NCI-H2227 (cell line): ENCODE results near the gene AP4M1.
"Not testable (repeated sequence)": the region's sequence is repeated elsewhere in the genome, so short reads cannot be mapped to it uniquely, and the experiment has no call there.

Experiments
- DNase-seq: peaks from one replicate; lab custom pipeline; 2025; ENCODE audit not compliant: unreplicated experiment; lab: John Stamatoyannopoulos, UW

Gene AP4M1

GRCh38 chr7:100130220-100130607 is 28.8 kb downstream of the AP4M1 start:
- not testable (repeated sequence) for DNase-seq

DNA sequence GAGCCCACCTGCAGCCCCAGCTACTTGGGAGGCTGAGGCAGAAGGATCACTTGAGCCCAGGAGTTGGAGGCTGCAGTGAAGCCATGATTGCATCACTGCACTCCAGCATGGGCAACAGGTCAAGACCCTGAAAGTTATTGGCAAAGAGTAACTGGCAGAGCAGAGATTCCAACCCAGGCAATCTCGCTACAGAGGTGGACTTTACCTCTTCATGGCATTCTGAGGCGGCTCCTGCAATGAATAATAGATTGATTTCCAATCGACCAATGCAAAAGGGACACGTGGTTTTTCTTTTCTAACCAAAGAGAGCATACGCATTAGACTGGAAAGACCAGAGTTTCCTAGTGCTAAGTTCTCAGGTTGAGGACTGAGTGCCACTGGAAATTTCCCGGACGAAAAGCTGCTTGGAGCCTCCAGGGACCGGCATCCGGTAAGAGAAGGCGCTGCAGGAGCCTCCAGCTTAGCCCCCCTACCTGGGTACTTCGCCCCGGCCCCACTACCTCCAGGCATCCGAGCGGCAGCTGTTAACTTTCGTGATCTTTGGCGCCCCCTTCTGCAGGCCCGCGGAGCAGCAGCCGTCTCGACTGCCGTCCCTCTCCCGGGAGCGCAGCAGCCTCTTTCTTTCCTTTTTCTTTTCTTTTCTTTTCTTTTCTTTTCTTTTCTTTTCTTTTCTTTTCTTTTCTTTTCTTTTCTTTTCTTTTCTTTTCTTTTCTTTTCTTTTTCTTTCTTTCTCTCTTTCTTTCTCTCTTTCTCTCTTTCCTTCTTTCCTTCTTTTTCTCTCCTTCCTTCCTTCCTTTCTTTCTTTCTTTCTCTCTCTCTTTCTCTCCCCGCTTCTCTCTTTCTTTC is 29.4 kb downstream of the AP4M1 start:
- peak; percentile 78 for DNase-seq

- DNase-seq: no peak
Observed at GRCh38 chr7:100132126-100132525, 30.7 kb downstream of the AP4M1 start.

DNA sequence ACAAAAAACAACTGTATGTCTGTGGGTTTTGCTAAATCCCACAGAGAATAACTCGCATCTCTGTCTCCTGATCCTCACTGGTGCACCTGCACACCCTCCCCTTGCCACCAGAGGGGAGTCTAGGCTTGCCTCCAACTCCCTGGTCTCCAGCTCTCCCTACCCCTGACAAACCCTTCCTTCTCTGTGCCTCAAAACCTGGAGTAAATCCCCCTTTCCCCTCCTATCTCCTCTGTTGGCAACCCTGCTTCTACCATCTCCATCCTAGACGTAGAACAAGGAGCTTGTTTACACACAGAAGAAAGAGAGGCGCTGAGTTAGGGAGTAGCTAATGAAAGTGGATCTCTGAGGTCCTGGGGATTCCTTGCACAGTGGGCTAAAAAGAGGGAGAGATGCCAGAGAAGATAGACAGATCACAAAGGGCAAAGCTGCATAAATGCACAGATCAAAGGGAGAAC is 31.3 kb downstream of the AP4M1 start:
- DNase-seq: peak; percentile 75

DNA sequence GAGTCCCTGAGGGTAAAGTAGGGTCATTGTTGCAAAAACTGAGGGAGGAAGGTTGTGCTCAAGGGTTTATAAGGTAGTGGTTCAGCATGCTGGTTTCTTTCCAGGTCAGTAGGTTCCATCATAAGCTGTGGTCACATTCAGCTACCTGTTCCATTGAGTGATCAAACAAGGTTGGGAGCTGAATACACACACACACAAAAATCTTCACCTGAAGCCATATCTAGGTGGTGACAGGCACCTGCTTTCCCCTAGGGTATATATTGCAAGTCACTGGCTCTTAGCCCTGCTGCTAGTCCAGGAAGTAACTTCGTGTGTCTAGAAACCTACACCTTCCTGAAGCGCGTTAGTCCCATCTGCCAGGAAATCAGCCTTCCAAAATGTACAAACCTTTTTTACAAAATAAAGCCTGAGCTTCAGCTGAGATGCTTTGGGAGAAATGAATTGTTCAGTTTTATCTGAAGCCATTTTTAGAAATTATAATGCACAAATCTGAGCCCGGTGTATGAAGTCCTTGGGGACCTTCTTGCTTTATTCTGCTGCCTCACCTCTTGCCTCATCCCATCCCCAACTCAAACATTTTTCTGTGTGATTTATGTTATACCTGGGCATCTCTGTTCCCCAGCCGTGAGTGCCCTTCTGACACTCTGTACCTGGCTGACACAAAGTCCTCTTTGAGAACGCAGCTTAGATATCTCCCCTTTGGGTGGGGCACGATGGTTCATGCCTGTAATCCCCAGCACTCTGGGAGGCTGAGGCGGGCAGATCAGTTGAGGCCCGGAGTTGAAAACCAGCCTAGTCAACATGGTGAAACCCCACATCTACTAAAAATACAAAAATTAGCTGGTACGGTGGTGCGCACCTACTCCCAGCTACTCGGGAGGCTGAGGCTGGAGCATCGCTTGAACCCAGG is 36.7 kb downstream of the AP4M1 start:
- DNase-seq: no peak

DNA sequence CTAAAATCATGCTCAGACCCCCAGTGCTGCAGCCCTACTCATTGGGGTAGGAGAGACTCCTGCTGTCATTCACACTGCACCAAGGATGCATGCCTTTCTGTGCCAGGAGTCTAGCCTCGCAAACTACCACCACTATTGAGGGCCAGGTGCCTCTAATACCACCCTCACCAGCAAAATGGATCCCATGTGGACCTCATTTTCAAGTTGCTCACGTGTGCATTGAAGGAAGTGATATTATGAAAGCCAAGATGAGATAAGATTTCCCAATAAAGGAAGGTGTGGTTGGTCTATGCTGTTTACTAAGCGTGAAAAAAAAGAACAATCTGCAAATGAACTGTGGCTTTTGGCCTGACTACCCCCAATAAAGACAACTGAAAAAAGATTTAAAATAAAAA is 40.1 kb downstream of the AP4M1 start:
- DNase-seq: no peak

- no peak for DNase-seq
Observed at GRCh38 chr7:100142461-100142860, 41.0 kb downstream of the AP4M1 start.

GRCh38 chr7:100146350-100146749 is 44.9 kb downstream of the AP4M1 start:
- not testable (repeated sequence) for DNase-seq

DNA sequence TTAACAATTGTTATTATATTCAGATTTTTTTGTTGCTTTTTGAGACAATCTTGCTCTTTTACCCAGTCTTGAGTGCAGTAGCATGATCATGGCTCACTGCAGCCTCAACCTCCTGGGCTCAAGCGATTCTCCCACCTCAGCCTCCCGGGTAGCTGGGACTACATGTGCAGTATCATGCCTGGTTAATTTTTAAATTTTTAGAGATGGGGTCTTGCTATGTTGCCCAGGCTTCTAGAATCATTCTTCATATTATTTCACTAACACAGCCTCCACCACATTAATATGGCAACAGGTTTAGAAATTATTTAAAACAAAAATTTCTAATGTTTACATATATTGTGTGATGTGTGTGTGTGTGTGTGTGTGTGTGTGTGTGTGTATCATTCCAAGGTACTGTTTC is 45.8 kb downstream of the AP4M1 start:
- no peak for DNase-seq

DNA sequence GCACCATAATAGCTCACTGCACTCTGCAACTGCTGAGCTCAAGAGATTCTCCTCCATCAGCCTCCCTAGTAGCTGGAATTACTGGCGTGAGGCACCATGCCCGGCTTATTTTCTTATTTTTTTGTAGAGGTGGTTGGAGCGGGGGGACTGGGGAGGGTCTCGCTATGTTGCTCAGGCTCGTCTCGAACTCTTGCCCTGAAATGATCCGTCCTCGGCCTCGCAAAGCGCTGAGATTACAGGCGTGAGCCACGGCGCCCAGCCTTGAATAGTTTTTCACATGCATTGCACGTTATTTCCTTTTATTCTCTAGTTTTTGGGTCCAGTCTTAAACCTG is 46.7 kb downstream of the AP4M1 start:
- no peak for DNase-seq

- DNase-seq: peak; percentile 100
Observed at GRCh38 chr7:100148559-100149328, 47.3 kb downstream of the AP4M1 start, which contains the start of gene LAMTOR4. TSS of gene LAMTOR4 (plus strand) at chr7:100148918. CDS start at chr7:100148973, 55 bp downstream.

GRCh38 chr7:100152404-100152803 is 51.0 kb downstream of the AP4M1 start:
- no peak for DNase-seq

GRCh38 chr7:100152937-100153666 is 51.7 kb downstream of the AP4M1 start:
- DNase-seq: no peak

GRCh38 chr7:100153708-100154535 is 52.5 kb downstream of the AP4M1 start:
- no peak for DNase-seq

DNA sequence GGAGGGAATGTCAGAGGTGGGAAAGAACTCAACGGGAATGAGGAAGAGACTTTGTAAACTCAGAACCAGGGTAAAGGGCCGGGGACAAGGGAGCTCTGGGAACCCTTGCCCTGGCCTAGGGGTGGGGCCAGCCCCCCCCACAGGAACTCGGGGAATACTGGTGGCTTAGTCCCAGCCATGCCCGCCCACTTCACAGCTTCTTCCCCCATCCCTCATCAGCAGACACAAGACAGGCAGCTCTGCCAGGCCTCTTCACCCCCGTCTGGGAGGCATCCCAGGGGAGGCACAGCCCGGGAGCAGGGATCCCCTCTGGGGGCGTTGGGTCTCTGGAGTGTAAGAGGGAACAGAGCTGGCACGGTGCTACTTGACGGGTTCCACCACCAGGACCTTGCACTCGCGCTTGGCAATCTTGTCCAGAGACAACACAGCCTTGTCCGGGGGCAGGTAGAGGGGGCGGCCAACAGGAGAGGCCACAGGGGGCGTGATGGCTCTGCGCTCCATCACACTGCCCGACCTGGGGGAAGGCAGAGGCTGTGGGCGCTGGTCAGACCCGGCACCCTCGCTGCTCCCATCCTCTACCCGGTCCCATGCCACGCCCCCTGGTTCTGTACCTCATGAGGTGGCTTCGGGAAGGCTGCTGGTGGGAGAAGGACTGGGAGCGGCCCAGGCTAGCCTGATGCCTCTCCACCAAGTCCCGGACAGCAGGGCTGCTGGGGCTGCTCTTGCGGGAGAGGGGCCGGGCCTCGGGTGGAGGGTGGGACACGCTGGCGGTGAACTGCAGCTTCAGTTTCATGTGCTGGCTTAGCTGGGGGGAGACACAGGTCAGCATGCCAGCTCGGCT is 53.4 kb downstream of the AP4M1 start:
- no peak for DNase-seq

GRCh38 chr7:100155553-100156317 is 54.3 kb downstream of the AP4M1 start:
- DNase-seq: no peak

DNA sequence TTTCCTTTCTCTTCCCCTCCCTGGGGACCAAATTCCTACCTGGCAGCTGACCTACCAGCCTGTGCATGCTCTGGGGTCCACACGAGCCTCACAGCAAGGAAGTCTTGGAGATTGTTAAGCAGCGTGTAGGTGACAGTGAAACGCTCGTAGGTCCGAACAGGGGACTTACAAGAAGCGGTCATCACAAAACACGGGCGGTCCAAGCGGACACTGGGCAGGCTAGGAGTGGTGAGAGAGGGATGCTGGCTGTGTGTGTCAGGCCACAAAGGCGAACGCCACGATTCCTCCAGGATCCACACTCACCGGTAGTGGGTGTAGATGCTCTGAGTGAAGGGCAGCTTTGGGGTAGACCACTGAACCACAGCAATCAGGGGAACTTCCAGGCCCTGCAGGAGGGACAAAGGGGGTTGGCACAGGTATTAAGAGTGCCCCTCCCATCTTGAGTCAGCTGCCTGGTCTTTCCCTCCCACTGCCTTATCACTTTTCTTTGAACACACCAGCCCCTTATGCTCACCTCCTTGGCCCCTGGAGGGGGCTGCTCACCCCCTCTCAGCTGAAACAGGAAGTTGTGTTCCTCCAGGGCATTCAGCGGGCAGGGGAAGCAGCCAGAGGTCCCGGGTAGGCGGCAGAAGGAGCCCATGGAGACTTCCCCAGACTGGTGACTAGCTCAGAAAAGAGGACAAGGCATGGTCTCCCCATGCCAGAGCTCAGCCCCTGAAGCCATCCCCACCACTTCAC is 55.1 kb downstream of the AP4M1 start:
- DNase-seq: no peak

- no peak for DNase-seq
Observed at GRCh38 chr7:100157069-100157333, 55.6 kb downstream of the AP4M1 start.
